T47D (cell line): ENCODE results near the gene ZWINT.

Experiments
- DNase-seq, 2 experiments: peaks; one replicate each; pipeline versions ENCODE4 v3.0.0 to v3.0.0-alpha.2; 2011 to 2012; ENCODE audit warnings: low read depth in 1 of 2, low spot score in 1 of 2
- JUND ChIP-seq: IDR thresholded peaks from 2 replicates; pipeline ENCODE4 v1.6.1; 2012; ENCODE audit warnings: low read depth
- in situ Hi-C: cut with HindIII; loops from 2 replicates; pipeline ENCODE4 v1.10.0; 2016; ENCODE audit warnings: low sequenced_read_pairs, low pct_unique_long_range_greater_than_20kb

ZWINT gene

GRCh38 chr10:56327118-56327517 lies 33.9 kb downstream of the ZWINT start:
- no peak for TF ChIP-seq JUND

GRCh38 chr10:56319386-56319785 lies 41.7 kb downstream of the ZWINT start:
- no peak for DNase-seq
- TF ChIP-seq JUND: no peak
- in situ Hi-C loops: no loop called here

More at GRCh38 chr10:56327118-56327517, 33.9 kb downstream of the ZWINT start:
- DNase-seq: no peak
- in situ Hi-C loops: no loop called here

GRCh38 chr10:56318816-56319215 lies 42.2 kb downstream of the ZWINT start:
- no peak for DNase-seq
- in situ Hi-C loops: no loop called here
- TF ChIP-seq JUND: no peak

GRCh38 chr10:56317603-56318002 lies 43.5 kb downstream of the ZWINT start:
- in situ Hi-C loops: no loop called here
- TF ChIP-seq JUND: no peak
- peak in 1 of 2 experiments; percentile 17 for DNase-seq

GRCh38 chr10:56316603-56317002 lies 44.5 kb downstream of the ZWINT start:
- TF ChIP-seq JUND: no peak
- in situ Hi-C loops: no loop called here
- DNase-seq: no peak
